ENCODE measurements around the gene ZNHIT2. TPM values are rescaled to one million over a fixed set of nuclear protein-coding genes. Genes with fewer than 3 reads are reported as not detected.

The ZNHIT2 gene
- total and polyA plus RNA-seq, 2 of the 8 experiments (the other 6 are each of a cell fraction or from before 2014, with no cell fraction given) = 13.0 to 16.1 TPM

- TF ChIP-seq CHD7 (IDR thresholded peaks at IDR 0.05; ENCODE audit: insufficient replicate concordance, low read length) (no peak), SIX5 (IDR thresholded peaks at IDR 0.05; ENCODE audit: low read depth, low read length) (no peak), BACH1 (IDR thresholded peaks at IDR 0.05; ENCODE audit: low read length) (no peak), POLR2AphosphoS5 (IDR thresholded peaks at IDR 0.05; ENCODE audit: low read depth, low read length) (peak; percentile 96), KDM5A (IDR thresholded peaks at IDR 0.05; ENCODE audit: low read length) (no peak), SRF (IDR thresholded peaks at IDR 0.05; ENCODE audit: low read depth, low read length) (no peak), TAF7 (optimal IDR thresholded peaks at IDR 0.05; ENCODE audit: borderline replicate concordance, low read depth, low read length) (peak; percentile 72), RBBP5 (IDR thresholded peaks at IDR 0.05; ENCODE audit: borderline replicate concordance, low read depth, low read length) (no peak; the same call in 1 of the 2 replicates), SP2 (IDR thresholded peaks at IDR 0.05; ENCODE audit: low read length) (peak; percentile 62; the same call in 1 of the 2 replicates), JUN (IDR thresholded peaks at IDR 0.05; ENCODE audit: low read depth, low read length) (no peak), GABPA (IDR thresholded peaks at IDR 0.05; ENCODE audit: borderline replicate concordance, insufficient read depth, low read length) (0 out of 2 replicates have a peak, but pooled peaks have one; percentile 23), CEBPB (IDR thresholded peaks at IDR 0.05; ENCODE audit: low read depth, low read length) (no peak)
Observed at GRCh38 chr11:65134952-65135632, 17.6 kb upstream of the ZNHIT2 start (continued).
